Vagina (tissue), 2 donors: Measurements from ENCODE around the gene STXBP4. TPM values are rescaled to one million over a fixed set of nuclear protein-coding genes. Genes with fewer than 3 reads are reported as not detected.
A peak's percentile ranks its signal among the peaks of the same experiment; 100 is the strongest.

Source experiments
- DNase-seq, 2 donors: peaks; one replicate each; pipeline ENCODE4 v3.0.0-alpha.2; 2017; ENCODE audit errors: extremely low spot score in 2 of 2
- H3K27ac ChIP-seq: fragments of 200-600 bp; sonication (generic); one replicate; pipeline ENCODE4 v1.5.1; 2019
- H3K27me3 ChIP-seq: fragments of 200-600 bp; sonication (generic); one replicate; pipeline ENCODE4 v1.5.1; 2019
- H3K36me3 ChIP-seq, 2 donors: fragments of 200-600 bp; sonication (generic); one replicate each; pipeline ENCODE4 v1.5.1; 2017 to 2019
- H3K4me1 ChIP-seq: fragments of 200-600 bp; sonication (generic); one replicate; pipeline ENCODE4 v1.5.1; 2019
- H3K4me3 ChIP-seq, 2 donors: fragments of 200-600 bp; sonication (generic); 1 replicate in 1 of 2; 2 replicates in 1 of 2; pipeline ENCODE4 v1.5.1; 2016 to 2019
- H3K9me3 ChIP-seq: fragments of 200-600 bp; sonication (generic); one replicate; pipeline ENCODE4 v1.5.1; 2019
- POLR2A ChIP-seq, 2 donors: fragments of 450-650 bp; IDR thresholded peaks; one replicate each; pipeline ENCODE4 v1.6.1; 2017; ENCODE audit warnings: antibody characterized with exemption in 2 of 2, mild to moderate bottlenecking in 2 of 2, moderate library complexity in 2 of 2
- POLR2AphosphoS5 ChIP-seq, 2 donors: sonication (generic); formaldehyde crosslinking; IDR thresholded peaks; one replicate each; pipeline ENCODE4 v1.9.0; 2017; ENCODE audit warnings: antibody characterized with exemption in 2 of 2, mild to moderate bottlenecking in 2 of 2, low read depth in 1 of 2; ENCODE audit not compliant: insufficient read depth in 1 of 2
- intact Hi-C: fragments of 100-400 bp; cut with DNase I; formaldehyde crosslinking; loops from one replicate; pipeline ENCODE4 v1.15.1; 2023
- total RNA-seq: library from RNA; depleted of rRNA; stranded (reverse); fragments of >200 nt; gene quantifications from one replicate; pipeline ENCODE4 v1.2.3, GENCODE V29; 2016
- TF ChIP-seq, protein P1 (sequence below), 3 experiments: fragments of 450-650 bp in 2 of 3; fragments of 200-600 bp in 1 of 3; sonication (generic) in 1 of 3; IDR thresholded peaks; one replicate each; pipeline ENCODE4 v1.5.1; 2017 to 2019; ENCODE audit warnings: antibody characterized with exemption in 3 of 3, mild to moderate bottlenecking in 2 of 3, moderate library complexity in 2 of 3

The STXBP4 gene
- total RNA-seq, 1 donor from 2014 or later = 9.6 TPM

GRCh38 chr17:54991567-54991966 is 23.0 kb downstream of the STXBP4 start:
- H3K36me3 ChIP-seq = peaks cover 0 to 3% of the 10 kb centered on the region in 2 donors
- no peak overlapping the region for H3K27ac ChIP-seq
- no peak overlapping the region for H3K4me3 ChIP-seq
- no peak for DNase-seq
- TF ChIP-seq, protein P1, sequence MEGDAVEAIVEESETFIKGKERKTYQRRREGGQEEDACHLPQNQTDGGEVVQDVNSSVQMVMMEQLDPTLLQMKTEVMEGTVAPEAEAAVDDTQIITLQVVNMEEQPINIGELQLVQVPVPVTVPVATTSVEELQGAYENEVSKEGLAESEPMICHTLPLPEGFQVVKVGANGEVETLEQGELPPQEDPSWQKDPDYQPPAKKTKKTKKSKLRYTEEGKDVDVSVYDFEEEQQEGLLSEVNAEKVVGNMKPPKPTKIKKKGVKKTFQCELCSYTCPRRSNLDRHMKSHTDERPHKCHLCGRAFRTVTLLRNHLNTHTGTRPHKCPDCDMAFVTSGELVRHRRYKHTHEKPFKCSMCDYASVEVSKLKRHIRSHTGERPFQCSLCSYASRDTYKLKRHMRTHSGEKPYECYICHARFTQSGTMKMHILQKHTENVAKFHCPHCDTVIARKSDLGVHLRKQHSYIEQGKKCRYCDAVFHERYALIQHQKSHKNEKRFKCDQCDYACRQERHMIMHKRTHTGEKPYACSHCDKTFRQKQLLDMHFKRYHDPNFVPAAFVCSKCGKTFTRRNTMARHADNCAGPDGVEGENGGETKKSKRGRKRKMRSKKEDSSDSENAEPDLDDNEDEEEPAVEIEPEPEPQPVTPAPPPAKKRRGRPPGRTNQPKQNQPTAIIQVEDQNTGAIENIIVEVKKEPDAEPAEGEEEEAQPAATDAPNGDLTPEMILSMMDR (IDR thresholded peaks at IDR 0.05) = no peak
- TF ChIP-seq POLR2A (IDR thresholded peaks at IDR 0.05) (no peak), POLR2AphosphoS5 (IDR thresholded peaks at IDR 0.05; ENCODE audit: insufficient read depth in 1 of 2, low read depth in 1 of 2) (no peak)
- no peaks in the 10 kb centered on the region for H3K9me3 ChIP-seq
- no peaks in the 10 kb centered on the region for H3K4me1 ChIP-seq
- no peaks in the 10 kb centered on the region for H3K27me3 ChIP-seq
- intact Hi-C loops = loop anchor here (5.0 to 10.0 kb wide), 2 partner anchors 353 to 521 kb away; partner anchors contain the start of gene SMIM36

- Histone ChIP-seq H3K4me1 (no peaks in the 10 kb centered on the region), H3K27me3 (no peaks in the 10 kb centered on the region), H3K36me3 (no peaks in the 10 kb centered on the region), H3K27ac (no peak overlapping the region), H3K9me3 (no peaks in the 10 kb centered on the region), H3K4me3 (no peak overlapping the region)
- intact Hi-C loops = loop anchor here (5.0 to 10.0 kb wide), 2 partner anchors 352 to 519 kb away; partner anchors contain the start of gene SMIM36
- TF ChIP-seq POLR2AphosphoS5 (IDR thresholded peaks at IDR 0.05; ENCODE audit: insufficient read depth in 1 of 2, low read depth in 1 of 2) = no peak
- TF ChIP-seq, protein P1 (IDR thresholded peaks at IDR 0.05) = peak in 2 of 3 experiments; percentile 47 to 57
- no peak for TF ChIP-seq POLR2A (IDR thresholded peaks at IDR 0.05)
- DNase-seq = no peak
Measured at GRCh38 chr17:54992797-54993639, 24.5 kb downstream of the STXBP4 start.

DNA sequence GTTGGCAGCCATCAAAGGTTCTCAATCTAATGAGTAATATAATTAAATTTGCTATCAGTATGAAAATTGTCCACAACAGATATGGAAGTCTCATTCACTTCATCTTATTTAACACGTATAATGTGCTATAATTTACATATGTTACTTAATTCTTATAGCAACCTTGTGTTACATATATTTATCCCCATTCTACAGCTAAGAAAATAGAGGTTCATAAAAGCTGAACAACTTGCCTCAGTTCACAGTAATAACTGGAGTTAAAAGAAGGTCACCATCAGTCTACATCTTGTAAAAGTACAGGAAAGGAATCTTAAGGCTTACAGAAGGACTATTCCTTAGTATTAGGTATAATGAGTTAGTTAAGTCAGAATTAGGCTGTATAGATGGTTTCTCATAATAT is 27.9 kb downstream of the STXBP4 start:
- H3K9me3 ChIP-seq = no peaks in the 10 kb centered on the region
- H3K27ac ChIP-seq = no peak overlapping the region
- intact Hi-C loops = loop anchor here (10.0 kb wide), 1 partner anchor 348 kb away; no protein-coding TSS in a partner anchor
- H3K36me3 ChIP-seq = no peaks in the 10 kb centered on the region
- H3K27me3 ChIP-seq = no peaks in the 10 kb centered on the region
- TF ChIP-seq, protein P1 (IDR thresholded peaks at IDR 0.05) = no peak
- TF ChIP-seq POLR2A (IDR thresholded peaks at IDR 0.05) (no peak), POLR2AphosphoS5 (IDR thresholded peaks at IDR 0.05; ENCODE audit: insufficient read depth in 1 of 2, low read depth in 1 of 2) (no peak)
- H3K4me1 ChIP-seq = no peaks in the 10 kb centered on the region
- DNase-seq = no peak
- H3K4me3 ChIP-seq = no peak overlapping the region

DNA sequence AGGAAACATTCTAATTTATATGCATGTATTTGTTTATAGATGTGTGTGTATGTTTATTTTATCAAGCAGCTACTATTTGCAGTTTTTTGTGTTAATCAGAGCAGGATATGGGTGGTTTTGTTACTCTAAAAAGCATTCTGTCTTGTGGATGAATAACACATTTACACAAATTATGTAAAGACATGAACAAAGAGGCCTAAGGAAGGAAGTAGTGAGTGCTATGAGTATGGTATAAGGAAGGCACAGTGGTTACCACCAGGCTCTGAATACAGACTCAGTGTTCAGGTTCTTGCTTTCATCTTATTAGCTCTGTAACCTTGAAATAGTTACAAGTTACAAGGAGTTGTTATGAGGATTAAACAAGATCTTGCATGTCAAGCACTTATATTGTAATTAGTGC is 33.9 kb downstream of the STXBP4 start:
- intact Hi-C loops = no loop called here

More for the DNA sequence above, 33.9 kb downstream of the STXBP4 start:
- H3K4me3 ChIP-seq = no peak overlapping the region
- no peak overlapping the region for H3K27ac ChIP-seq
- H3K9me3 ChIP-seq = no peaks in the 10 kb centered on the region
- no peaks in the 10 kb centered on the region for H3K27me3 ChIP-seq
- no peak for DNase-seq
- TF ChIP-seq, protein P1 (IDR thresholded peaks at IDR 0.05) = no peak
- TF ChIP-seq POLR2AphosphoS5 (IDR thresholded peaks at IDR 0.05; ENCODE audit: insufficient read depth in 1 of 2, low read depth in 1 of 2) (no peak), POLR2A (IDR thresholded peaks at IDR 0.05) (no peak)
- H3K4me1 ChIP-seq = no peaks in the 10 kb centered on the region
- peaks cover 0 to 10% of the 10 kb centered on the region in 2 donors for H3K36me3 ChIP-seq
